ENCODE results near the gene IL6R. TPM values are rescaled to one million over a fixed set of nuclear protein-coding genes. Genes with fewer than 3 reads are reported as not detected.

IL6R gene
- total RNA-seq, 1 experiment from 2014 or later, result 4.9 TPM

- no peaks in the 10 kb centered on the region for H3K9me3 ChIP-seq
- no peaks in the 10 kb centered on the region for H3K4me1 Mint-ChIP-seq (ENCODE audit: low read depth, unreplicated experiment)
- BruUV-seq (replicated peaks), result no TSS peak
- no peak for TF ChIP-seq CTCF (IDR thresholded peaks at IDR 0.05; ENCODE audit: insufficient read depth in 1 of 2, low read depth in 1 of 2, low read length in 1 of 2, severe bottlenecking in 1 of 2, unreplicated experiment in 1 of 2)
- H3K4me3 ChIP-seq (ENCODE audit: low read depth, low read length), result no peak overlapping the region
- no peaks in the 10 kb centered on the region for H3K4me1 ChIP-seq
- peaks cover 11% of the 10 kb centered on the region for H3K27me3 Mint-ChIP-seq (ENCODE audit: insufficient read depth, unreplicated experiment)
- intact Hi-C loops (cut with micrococcal nuclease; ENCODE audit: unreplicated experiment), result loop anchor here (10.0 kb wide), 2 partner anchors 256 to 386 kb away; partner anchors contain the start of gene KCNN3
- ChIA-PET POLR2A (interaction anchor here (0.6 kb wide), 1 partner anchor 10 kb away, joined by 5 read pairs; no protein-coding TSS in a partner anchor), CTCF (interaction anchor here (0.6 to 0.7 kb wide), 3 partner anchors 83 to 390 kb away, joined by 3 read pairs; no protein-coding TSS in a partner anchor)
- H3K36me3 ChIP-seq (ENCODE audit: control insufficient read depth, insufficient read depth, low read length), result no peaks in the 10 kb centered on the region
- H3K4me3 Mint-ChIP-seq (ENCODE audit: unreplicated experiment), result no peak overlapping the region
- H3K9me3 Mint-ChIP-seq (ENCODE audit: unreplicated experiment), result no peaks in the 10 kb centered on the region
- DNase-seq, result no peak
- no peaks in the 10 kb centered on the region for H3K36me3 Mint-ChIP-seq (ENCODE audit: insufficient read depth, unreplicated experiment)
- no peak overlapping the region for H3K27ac Mint-ChIP-seq (ENCODE audit: unreplicated experiment)
- no peaks in the 10 kb centered on the region; the same call in none of the 2 replicates for H3K27me3 ChIP-seq (replicated peaks; ENCODE audit: control insufficient read depth, insufficient read depth, low read length)
Observed at GRCh38 chr1:154488922-154489321, 83.8 kb downstream of the IL6R start.

- no peak for TF ChIP-seq CTCF (IDR thresholded peaks at IDR 0.05; ENCODE audit: insufficient read depth in 1 of 2, low read depth in 1 of 2, low read length in 1 of 2, severe bottlenecking in 1 of 2, unreplicated experiment in 1 of 2)
- H3K36me3 Mint-ChIP-seq (ENCODE audit: insufficient read depth, unreplicated experiment), result no peaks in the 10 kb centered on the region
- H3K4me3 Mint-ChIP-seq (ENCODE audit: unreplicated experiment), result no peak overlapping the region
- Histone ChIP-seq H3K4me3 (ENCODE audit: low read depth, low read length) (no peak overlapping the region), H3K27me3 (replicated peaks; ENCODE audit: control insufficient read depth, insufficient read depth, low read length) (no peaks in the 10 kb centered on the region; the same call in none of the 2 replicates), H3K36me3 (ENCODE audit: control insufficient read depth, insufficient read depth, low read length) (no peaks in the 10 kb centered on the region), H3K9me3 (no peaks in the 10 kb centered on the region), H3K4me1 (no peaks in the 10 kb centered on the region)
- H3K4me1 Mint-ChIP-seq (ENCODE audit: low read depth, unreplicated experiment), result no peaks in the 10 kb centered on the region
- DNase-seq, result no peak
- H3K27me3 Mint-ChIP-seq (ENCODE audit: insufficient read depth, unreplicated experiment), result peaks cover 11% of the 10 kb centered on the region
- H3K9me3 Mint-ChIP-seq (ENCODE audit: unreplicated experiment), result no peaks in the 10 kb centered on the region
- H3K27ac Mint-ChIP-seq (ENCODE audit: unreplicated experiment), result no peak overlapping the region
- no TSS peak for BruUV-seq (replicated peaks)
- POLR2A ChIA-PET, result interaction anchor here (0.6 kb wide), 1 partner anchor 11 kb away, joined by 5 read pairs; no protein-coding TSS in a partner anchor
- intact Hi-C loops (cut with micrococcal nuclease; ENCODE audit: unreplicated experiment), result loop anchor here (10.0 kb wide), 2 partner anchors 255 to 385 kb away; partner anchors contain the start of gene KCNN3
- CTCF ChIA-PET, result interaction anchor here (0.6 to 0.7 kb wide), 2 partner anchors 84 to 389 kb away, joined by 3 read pairs; no protein-coding TSS in a partner anchor
Observed at GRCh38 chr1:154489695-154490274, 84.6 kb downstream of the IL6R start.

GRCh38 chr1:154490317-154490716 is 85.2 kb downstream of the IL6R start:
- no peaks in the 10 kb centered on the region; the same call in none of the 2 replicates for H3K27me3 ChIP-seq (replicated peaks; ENCODE audit: control insufficient read depth, insufficient read depth, low read length)

More at GRCh38 chr1:154490317-154490716, 85.2 kb downstream of the IL6R start:
- no TSS peak for BruUV-seq (replicated peaks)
- Histone ChIP-seq H3K4me3 (ENCODE audit: low read depth, low read length) (no peak overlapping the region), H3K9me3 (no peaks in the 10 kb centered on the region), H3K36me3 (ENCODE audit: control insufficient read depth, insufficient read depth, low read length) (no peaks in the 10 kb centered on the region), H3K4me1 (no peaks in the 10 kb centered on the region)
- ChIA-PET POLR2A (no interaction called here), CTCF (no interaction called here)
- no peak overlapping the region for H3K4me3 Mint-ChIP-seq (ENCODE audit: unreplicated experiment)
- no peak for TF ChIP-seq CTCF (IDR thresholded peaks at IDR 0.05; ENCODE audit: insufficient read depth in 1 of 2, low read depth in 1 of 2, low read length in 1 of 2, severe bottlenecking in 1 of 2, unreplicated experiment in 1 of 2)
- H3K4me1 Mint-ChIP-seq (ENCODE audit: low read depth, unreplicated experiment), result no peaks in the 10 kb centered on the region
- H3K27me3 Mint-ChIP-seq (ENCODE audit: insufficient read depth, unreplicated experiment), result peaks cover 11% of the 10 kb centered on the region
- intact Hi-C loops (cut with micrococcal nuclease; ENCODE audit: unreplicated experiment), result no loop called here
- DNase-seq, result no peak
- H3K27ac Mint-ChIP-seq (ENCODE audit: unreplicated experiment), result no peak overlapping the region
- H3K36me3 Mint-ChIP-seq (ENCODE audit: insufficient read depth, unreplicated experiment), result no peaks in the 10 kb centered on the region
- no peaks in the 10 kb centered on the region for H3K9me3 Mint-ChIP-seq (ENCODE audit: unreplicated experiment)
